SKM-1 treated with dmso at 0.1 percent for 144 hours (cell line): ENCODE results near the gene GARNL3.

Experiments
- DNase-seq: peaks from one replicate; lab custom pipeline; 2025; ENCODE audit not compliant: unreplicated experiment; lab: John Stamatoyannopoulos, UW

Gene GARNL3

DNA sequence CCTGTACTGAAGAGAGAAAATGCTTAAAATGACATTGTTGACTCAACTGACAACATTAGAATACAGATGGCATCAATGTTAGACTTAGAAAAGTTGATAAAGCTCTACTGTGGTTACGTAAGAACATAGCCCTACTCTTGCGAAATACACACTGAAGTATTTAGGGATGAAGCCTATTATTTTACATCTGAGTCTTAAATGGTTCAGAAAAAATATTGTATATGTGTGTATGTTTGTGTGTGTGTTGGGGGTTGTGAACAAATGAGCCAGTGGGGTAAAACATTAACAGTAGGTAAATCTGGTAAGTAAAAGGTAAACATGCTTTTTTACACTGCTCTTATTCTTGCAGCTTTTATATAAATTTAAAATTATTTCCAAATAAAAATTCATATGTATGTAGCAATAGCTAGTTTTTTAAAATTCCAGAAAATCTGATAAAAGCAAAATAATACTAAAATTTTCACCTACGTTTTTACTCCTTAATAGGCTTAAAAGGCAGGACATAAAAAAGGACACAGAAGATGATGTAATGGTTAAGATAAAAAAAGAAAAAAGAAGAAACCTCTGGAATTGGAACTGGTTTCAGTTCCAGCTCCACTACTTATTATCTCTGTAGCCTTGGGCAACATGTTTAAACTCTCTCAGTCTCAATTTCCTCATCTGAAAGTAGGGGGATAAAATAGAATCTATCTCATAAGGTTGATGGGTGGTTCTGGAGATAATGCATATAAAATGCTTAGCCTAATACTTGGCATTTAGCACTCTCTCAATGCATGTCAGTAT lies 44.3 kb downstream of the GARNL3 start:
- peak; percentile 76 for DNase-seq

DNA sequence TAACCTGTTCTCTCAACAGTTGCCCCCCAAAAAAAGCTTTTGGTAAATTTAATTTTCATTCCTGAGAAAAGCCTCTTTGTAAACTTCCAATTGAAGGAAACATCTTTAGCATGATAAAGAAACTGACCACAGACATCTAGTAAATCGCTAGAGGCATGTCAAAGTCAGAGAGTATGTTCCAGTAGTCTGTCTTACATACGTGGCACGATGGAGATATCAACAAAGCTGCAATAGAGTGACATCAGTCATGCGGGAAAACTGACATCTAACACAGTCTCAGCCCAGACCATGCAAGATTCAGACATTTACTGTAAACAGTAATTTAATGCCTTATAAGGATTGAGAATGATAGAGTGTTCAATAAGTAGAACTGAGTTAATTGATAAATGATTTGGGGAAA lies 45.1 kb downstream of the GARNL3 start:
- DNase-seq = no peak

DNA sequence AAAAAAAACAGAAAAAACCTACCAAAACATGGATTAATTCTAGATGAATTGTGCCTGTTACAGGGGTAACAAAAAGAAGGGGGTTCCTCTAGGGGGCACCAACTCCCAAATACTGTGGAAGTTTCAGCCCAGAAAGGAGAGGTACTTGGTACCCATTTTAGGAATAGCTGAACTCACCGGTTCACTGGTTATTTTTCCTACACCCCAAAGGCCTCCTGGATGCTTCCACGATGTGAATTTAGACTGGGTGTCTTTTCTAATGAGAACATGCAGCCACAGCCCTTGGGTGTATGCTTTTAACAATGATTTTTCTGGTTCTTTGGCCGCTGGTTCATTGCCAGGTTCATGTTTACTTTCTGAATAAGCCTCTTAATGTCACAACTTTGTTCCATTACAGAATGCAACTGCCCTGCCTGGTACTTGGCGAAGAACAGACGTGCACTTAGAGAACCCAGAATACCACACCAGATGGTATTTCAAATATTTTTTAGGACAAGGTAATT lies 46.7 kb downstream of the GARNL3 start:
- no peak for DNase-seq

DNA sequence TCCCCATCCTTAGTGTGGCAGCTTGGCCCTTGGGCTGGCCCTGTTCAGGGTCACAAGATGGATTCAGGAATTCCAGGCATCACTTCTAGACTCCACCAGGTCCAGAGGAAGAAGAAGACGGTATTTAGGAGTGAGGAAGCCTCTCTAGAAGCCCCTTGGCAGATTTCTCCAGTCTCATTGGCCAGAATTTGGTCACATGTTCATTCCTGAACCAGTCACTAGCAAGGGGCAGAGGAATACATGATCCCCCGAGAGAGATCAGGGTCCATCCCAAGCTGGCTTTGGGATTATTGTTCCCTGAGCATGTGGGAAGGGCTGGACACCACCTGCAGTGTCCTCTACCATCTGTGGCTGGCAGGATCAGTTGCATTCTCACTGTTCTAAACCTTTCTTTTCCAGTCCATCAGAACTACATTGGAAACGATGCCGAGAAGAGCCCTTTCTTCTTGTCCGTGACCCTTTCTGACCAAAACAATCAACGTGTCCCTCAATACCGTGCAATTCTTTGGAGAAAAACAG lies 48.5 kb downstream of the GARNL3 start:
- no peak for DNase-seq

DNA sequence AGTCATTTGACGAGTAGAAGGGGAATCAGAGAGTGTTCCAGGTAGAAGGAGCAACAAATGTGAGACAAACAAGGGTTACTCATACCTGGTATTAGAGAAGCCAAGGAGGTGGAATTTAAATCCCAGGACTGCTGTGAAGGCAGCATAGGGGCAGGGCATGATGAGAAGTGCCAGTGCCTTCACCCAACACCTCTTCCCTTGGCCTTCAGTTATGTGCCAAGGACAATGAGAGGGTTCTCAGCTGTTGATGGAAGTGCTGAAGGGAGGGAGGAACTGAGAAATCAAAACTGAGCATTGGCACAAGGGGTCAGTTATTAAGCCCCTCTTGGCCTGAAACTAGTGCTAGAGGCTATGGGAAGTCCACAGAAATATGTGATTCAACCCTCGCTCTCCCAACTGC lies 50.3 kb downstream of the GARNL3 start:
- DNase-seq = no peak

DNA sequence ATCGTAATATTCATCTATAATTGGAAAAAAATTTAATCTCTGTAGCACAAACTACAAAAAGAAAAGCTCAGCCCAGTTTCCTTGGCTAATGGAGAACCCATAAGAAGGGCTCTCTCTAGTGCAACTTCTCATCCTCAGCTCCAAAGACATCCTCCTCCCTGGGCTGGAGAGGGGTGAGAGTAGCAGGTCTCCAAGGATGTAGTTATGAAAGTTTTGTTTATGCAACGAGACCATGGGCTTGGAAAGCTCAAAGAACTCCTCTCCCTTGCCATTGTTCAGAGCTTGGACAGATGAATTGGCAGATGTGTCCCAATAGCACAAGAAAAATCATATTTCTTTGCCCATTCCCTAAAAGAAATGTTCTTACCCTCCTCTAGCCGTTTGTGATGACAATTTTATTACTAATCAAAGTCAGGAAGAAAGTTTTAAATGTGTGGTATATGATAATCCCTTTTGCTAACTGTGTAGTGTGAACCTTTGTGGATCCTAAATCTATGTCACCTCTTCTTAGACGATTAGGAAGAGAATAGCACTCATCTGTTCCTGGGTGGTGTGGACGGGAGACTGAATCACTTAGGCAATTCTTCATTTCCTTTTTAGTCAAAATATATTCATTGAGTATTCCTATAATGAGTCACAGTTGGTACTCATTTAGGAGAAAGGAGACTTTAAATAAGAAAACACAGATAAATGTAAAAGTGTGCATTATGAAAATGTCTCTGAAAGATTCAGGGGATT lies 52.2 kb downstream of the GARNL3 start:
- DNase-seq = no peak

DNA sequence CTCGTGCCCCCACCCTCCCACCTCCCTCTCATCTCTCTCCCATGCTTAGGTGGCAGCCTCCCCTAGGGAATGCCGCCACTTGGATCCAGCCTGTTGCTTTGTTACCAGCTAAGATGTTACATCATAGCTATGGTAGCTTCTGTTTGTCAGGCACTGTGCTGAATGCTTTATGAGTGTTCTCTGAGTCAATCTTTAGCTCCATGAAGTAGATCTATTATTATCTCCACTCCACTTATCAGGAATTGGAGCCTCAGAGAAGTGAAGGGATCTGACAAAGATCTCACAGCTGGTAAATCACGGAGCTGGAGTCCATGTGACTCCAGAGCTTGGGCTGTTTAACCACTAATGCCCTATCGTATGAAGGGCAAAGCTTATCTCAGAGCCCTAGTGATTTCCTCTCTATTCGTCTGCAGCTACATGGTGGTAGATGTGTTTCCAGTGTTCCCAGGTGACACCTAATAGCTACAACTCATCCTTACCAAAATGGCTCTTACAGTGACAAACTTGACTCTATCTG lies 54.1 kb downstream of the GARNL3 start:
- DNase-seq = no peak

DNA sequence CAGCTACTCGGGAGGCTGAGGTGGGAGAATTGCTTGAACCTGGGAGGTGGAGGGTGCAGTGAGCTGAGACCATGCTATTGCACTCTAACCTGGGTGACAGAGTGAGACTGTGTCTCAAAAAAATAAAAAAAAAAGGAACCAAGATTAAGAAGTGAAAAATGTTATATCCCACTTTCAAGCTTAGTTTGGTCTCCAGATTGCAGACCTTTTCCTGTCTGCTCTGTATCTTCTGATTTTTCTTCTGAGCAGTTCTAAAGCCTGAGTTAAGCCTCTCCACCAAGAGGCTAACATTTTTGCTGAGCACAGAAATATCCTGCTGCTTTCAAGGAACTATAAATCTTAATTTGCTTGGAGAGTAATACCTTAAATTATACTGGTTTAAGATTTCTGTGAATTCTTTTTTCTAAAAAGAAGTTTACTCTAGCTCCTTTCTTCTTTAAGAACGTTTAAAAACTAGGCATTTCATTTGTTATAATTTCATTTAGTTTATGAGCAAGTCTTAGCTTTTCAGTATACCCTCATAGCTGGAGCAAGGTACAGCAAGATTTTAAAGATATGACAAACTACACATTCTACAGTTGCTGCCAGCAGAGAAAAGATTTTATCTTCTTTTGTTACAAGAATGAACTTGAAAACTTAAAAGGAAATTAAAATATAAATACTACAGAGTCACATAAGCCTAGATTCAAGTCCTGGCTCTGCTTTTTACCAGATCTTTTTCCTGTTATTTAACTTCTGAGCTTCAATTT lies 55.0 kb downstream of the GARNL3 start:
- DNase-seq = no peak

DNA sequence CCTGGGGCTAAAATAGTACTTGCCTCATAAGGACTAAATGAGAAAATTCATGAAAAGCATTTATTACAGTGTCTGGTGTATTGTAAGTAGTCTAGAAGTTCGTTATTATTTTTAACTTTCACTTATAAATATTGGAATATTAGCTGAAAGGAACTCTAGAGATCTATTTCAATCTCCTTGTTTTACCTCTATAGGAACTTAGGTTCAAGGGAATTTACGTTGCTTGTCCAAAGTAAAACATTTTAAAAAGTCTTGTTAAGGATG lies 55.5 kb downstream of the GARNL3 start:
- no peak for DNase-seq

DNA sequence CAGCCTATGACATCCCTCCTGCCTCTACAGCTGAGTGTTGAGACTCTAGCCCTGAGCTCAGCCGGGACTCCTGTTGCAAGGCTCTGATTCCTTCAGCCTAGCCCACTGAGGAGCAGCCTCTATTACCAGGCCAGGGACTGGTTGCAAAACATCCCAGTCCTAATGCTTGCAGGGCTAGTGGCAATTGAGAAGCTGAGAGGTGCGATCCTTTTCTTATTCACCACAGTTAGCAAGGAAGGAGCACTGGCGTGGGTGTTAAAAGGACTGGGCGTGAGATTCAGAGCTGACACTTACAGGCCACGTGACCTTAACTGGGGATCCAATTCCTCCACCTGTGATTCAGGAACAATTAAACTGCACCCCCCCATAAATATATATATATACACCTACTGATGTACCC lies 58.8 kb downstream of the GARNL3 start:
- no peak for DNase-seq

DNA sequence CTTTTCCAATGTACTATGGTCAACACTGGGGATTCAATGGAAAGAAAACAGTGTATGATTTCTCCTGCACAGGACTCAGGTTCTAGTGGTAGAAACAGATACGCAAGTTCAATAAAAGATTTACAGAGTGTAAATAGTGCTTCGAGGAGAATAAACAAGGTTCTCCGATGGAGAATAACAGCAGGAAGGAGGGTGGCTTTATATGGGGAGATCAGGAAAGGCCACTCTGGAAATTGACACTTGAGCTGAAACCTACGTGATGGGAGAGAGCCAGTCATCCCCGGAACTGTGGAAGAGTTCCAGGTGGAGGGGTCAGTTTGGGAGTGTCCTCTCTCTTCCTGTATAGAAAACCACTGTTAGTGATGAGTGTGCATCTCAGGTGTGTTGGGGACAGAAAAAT lies 65.9 kb downstream of the GARNL3 start:
- no peak for DNase-seq

DNA sequence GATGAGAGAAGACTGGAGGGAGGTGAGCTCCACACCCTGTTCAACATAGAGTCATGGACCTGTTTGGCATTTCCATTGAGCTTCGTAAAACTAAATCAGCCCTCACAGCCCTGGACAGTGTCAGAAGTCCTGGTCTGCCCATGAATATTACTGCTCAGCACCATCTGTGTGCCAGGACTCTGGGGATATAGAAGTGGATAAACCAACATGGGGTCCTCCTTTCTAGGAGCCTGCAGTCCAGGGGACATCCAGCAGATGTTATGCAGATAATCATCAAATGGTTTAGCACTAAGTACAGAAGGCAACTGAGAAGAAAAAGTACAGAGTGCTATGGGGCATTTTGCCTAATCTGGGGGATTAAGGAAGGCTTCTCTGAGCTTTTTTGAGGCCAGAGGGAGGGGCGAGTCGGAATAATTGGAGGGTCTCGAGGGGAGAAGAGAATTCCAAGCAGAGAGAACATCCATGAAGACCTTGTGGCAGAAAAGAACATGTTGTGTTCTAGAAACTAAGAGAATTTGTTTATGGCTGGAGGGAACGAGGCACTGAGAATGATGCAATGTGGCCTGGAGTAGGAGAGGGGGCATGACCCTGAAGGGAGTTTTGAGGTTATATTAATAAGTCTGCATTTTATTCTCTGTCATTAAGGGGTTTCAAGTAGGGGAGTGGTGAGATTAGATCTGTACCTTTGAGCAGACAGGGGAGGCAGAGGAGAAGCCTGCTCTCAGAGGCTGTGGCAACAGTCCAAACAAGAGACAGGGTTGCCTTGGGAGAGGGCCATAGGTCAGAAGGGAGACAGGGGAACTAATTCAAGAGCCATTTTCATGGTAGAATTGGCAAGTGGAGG lies 68.9 kb downstream of the GARNL3 start:
- no peak for DNase-seq

DNA sequence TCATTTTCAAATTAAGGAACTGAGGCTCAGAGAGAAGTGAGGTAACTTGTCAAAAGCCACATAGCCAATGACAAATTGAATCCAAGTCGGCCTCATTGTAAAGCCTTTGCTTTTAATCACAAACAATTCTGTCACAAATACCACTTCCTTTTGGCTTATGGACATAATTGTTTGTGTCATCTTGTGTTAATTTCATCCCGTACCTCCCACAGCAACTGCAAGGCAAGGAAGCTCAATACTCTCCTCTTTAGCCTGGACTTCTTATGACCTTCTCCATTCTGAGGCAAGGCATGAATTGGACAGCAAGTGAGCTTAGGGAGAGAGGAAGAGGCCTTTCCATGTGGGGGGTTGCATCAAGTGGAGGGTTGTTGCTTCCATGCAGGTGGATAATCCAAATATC lies 70.2 kb downstream of the GARNL3 start:
- DNase-seq = no peak

DNA sequence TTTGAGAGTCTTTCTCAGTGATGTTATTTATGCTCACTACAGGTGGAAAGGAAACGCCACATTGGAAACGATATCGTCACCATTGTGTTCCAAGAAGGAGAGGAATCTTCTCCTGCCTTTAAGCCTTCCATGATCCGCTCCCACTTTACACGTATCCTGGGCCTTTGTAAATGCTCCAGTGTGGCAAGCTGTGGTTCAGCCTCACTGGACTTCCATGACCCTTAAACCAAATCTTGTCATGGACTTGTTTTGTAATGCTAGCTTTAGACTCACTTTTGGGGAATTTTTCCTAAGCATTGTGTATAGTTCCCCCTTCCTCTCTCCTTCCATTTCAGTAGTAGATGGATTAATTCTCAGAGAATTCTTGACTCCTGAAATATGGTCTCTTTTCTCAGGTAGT lies 71.5 kb downstream of the GARNL3 start:
- no peak for DNase-seq

DNA sequence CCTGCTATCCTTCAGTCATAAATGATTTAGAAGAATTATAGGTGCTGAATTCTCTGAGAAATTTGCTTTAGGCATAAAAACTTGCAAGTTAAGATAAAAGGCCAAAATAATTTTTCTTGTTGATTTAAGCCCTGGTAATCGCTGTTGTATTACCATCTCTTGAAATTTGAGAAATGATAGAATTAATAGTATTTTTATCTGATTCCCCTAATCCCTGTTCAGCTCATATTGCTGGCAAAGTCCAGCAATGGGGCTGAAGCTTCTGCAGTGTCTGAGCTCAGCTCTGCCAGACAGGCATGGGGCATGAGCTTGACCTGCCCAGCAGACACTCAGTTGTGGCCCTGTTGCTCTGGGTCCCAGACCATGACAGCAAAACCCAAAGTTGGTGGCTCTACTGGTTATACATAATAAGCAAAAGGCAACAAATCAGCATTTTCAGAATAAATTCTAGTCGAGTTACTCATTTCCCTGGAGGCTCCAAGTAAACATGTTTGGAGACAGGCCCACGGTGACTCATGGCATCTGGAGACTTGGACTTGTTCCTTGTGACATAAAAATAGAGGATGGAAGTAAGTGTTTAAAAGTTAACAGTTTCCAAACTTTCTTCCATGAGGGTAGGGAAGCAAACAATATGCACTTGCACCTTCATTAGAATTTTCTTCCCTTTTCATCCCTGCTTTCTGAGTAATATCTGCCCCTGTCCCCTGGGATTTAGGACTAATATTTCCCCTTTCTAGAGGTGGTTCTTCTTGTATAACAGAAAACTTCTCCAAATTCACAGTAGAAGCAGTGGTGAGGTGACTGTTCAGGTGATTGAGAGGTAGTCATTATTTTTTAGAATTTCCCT lies 72.2 kb downstream of the GARNL3 start:
- DNase-seq = no peak

DNA sequence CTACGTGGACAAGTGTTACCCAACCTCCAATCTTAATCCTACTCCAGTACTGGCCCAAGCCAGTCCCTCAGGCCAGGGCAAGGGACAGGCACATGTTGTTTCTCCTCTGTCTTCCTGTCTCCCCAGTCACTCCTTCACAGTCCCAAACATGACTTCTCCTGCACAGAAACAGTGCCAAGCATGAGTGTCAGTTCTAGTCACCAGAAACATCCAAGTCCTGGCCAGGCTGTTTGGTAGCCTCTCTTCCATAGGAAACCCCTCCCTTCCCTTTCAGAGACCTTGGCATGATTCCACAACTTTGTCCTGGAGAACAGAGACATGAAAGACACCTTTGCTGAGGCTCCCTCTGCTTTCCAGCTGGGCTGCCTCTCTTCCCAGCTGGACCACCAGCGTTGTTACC lies 76.1 kb downstream of the GARNL3 start:
- DNase-seq = no peak

DNA sequence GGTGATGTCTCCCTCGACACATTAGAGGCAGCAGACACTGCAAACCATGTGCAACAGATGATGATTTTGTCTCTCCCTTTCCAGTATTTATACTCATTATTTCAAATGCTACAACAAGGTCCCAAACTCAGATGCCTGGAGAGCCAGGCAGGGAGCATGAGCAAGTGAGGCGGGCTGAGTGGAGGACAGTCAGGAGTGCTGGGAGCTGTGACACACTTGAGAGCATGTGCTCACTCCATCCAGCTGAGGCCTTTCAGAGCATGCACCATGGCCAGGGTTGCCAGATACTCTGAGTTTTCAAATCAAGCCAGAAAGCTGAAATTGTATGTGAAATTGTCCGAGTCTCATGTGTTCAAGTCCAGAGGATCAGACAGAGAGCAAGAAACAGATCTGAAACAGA lies 76.6 kb downstream of the GARNL3 start:
- DNase-seq = no peak

DNA sequence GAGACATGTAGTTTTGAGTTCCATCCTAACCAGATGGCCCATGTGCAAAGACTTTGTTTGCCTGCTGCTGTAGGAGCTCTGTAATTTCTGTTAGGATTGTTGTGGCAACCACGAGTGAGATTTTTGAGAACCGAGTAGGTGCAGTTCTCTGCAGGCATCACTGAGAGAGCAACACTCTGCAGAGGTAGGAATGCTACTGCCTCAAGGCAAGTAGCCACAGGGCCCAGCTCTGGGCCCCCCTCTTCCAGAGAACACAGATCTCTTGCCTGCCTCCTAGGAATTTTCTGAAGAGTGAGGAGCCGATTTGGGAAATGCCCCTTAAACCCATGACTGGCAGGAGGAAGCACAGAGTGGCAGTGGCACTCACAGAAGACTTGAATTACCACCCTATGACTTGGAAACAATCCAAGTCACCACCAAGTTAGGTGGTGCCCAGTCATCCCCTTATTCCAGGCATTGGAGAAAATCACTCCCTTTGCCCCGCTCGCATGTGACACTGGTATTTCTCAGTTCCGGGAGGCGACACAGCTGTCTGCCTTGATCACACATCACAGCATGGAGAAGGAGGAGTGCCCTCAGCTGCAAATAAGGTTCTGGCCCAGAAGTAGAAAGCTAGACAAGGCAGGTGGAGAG lies 79.9 kb downstream of the GARNL3 start:
- DNase-seq = no peak

DNA sequence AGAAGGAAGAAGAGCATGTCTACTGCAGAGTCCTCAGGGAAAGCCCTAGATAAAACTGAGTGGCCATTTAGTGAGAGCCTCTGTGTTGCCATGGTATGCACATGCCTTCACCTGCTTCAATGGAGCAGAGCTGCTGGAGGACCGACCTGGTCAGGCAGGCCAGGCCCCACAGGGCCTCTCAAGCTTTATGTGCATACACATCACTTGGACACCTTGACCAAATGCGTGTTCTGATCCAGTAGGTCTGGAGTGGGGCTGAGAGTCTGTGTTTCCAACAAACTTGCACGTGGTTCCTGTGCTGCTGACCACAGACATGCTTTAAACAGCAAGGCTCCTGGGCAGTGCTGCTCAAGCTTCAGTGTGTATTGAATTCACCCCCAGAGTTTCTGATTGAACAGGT lies 81.0 kb downstream of the GARNL3 start:
- DNase-seq = no peak
